GM12878 (cell line): ENCODE measurements around the gene ARL11. TPM values are rescaled to one million over a fixed set of nuclear protein-coding genes. Genes with fewer than 3 reads are reported as not detected.
"Not testable (repeated sequence)": the region's sequence is repeated elsewhere in the genome, so short reads cannot be mapped to it uniquely, and the experiment has no call there.

Experiments used
- ATAC-seq: fragments of 200-7000 bp; cut with Tn5 transposase; 3 replicates; pipeline ENCODE4 v1.9.1; 2020; ENCODE audit warnings: mild to moderate bottlenecking, moderate library complexity
- BruUV-seq: library from RNA; stranded (reverse); fragments of 400-500 nt; replicated peaks from 2 replicates; lab custom pipeline; 2021; lab: Mats Ljungman, UMichigan
- CTCF ChIA-PET: fragments of 300-600 bp; sonication (Branson Sonifier 250); formaldehyde crosslinking; extraction: SDS; loops from one replicate; lab custom pipeline; 2021; ENCODE audit warnings: inconsistent platforms; lab: Yijun Ruan, JAX
- POLR2A ChIA-PET: fragments of 350-600 bp; formaldehyde crosslinking; extraction: SDS; loops from one replicate; lab custom pipeline; 2021; ENCODE audit warnings: inconsistent platforms; lab: Charles Lee
- RAD21 ChIA-PET: fragments of 300-600 bp; sonication (Branson Sonifier 250); formaldehyde crosslinking; loops from one replicate; lab custom pipeline; 2023; ENCODE audit warnings: antibody characterized with exemption; ENCODE audit not compliant: unreplicated experiment; lab: Charles Lee
- SMC1A ChIA-PET: fragments of 300-600 bp; sonication (Branson Sonifier 250); formaldehyde crosslinking; loops from one replicate; lab custom pipeline; 2023; ENCODE audit not compliant: unreplicated experiment, uncharacterized antibody; lab: Charles Lee
- DNase-seq: peaks from one replicate; pipeline ENCODE4 v3.0.0-alpha.2; 2011; ENCODE audit warnings: low read depth, low spot score
- FAIRE-seq: peaks from 3 replicates; lab custom pipeline; 2011; peaks lifted over from hg19 to GRCh38; lab: Jason Lieb, UNC
- H2AFZ ChIP-seq: 2 replicates; pipeline ENCODE4 v1.6.0; 2011; ENCODE audit warnings: low read depth, low read length, control low read depth; ENCODE audit not compliant: control insufficient read depth
- H3K27ac ChIP-seq: 2 replicates; pipeline ENCODE4 v1.5.1; 2011; ENCODE audit warnings: control low read depth; ENCODE audit not compliant: control insufficient read depth, insufficient read depth
- H3K27me3 ChIP-seq, 2 experiments: replicated peaks in 1 of 2; 2 replicates each; pipeline versions ENCODE4 v1.6.0 to v1.6.1; 2011; ENCODE audit warnings: low read length in 1 of 2; ENCODE audit not compliant: control insufficient read depth in 2 of 2, insufficient read depth in 2 of 2
- H3K36me3 ChIP-seq, 2 experiments: 2 replicates each; pipeline ENCODE4 v1.5.1; 2011; ENCODE audit warnings: low read length in 1 of 2; ENCODE audit not compliant: control insufficient read depth in 2 of 2, insufficient read depth in 2 of 2
- H3K4me1 ChIP-seq: 2 replicates; pipeline ENCODE4 v1.6.1; 2011; ENCODE audit warnings: mild to moderate bottlenecking, low read length, moderate library complexity, mixed read lengths; ENCODE audit not compliant: control insufficient read depth, insufficient read depth
- H3K4me2 ChIP-seq: 2 replicates; pipeline ENCODE4 v1.6.0; 2011; ENCODE audit warnings: control low read depth; ENCODE audit not compliant: control insufficient read depth, insufficient read depth
- H3K4me3 ChIP-seq: fragments of 200-600 bp; sonication (generic); 2 replicates; pipeline ENCODE4 v1.5.1; 2016
- H3K79me2 ChIP-seq: 2 replicates; pipeline ENCODE4 v1.6.0; 2011; ENCODE audit warnings: low read length; ENCODE audit not compliant: control insufficient read depth, insufficient read depth
- H3K9ac ChIP-seq: 2 replicates; pipeline ENCODE4 v1.8.0; 2011; ENCODE audit warnings: low read length, control low read depth, mixed read lengths; ENCODE audit not compliant: control insufficient read depth, insufficient read depth
- H3K9me3 ChIP-seq: replicated peaks from 3 replicates; pipeline ENCODE4 v1.5.1; 2011; ENCODE audit warnings: mild to moderate bottlenecking, low read length; ENCODE audit not compliant: control insufficient read depth, insufficient read depth
- H4K20me1 ChIP-seq: 2 replicates; pipeline ENCODE4 v1.6.0; 2011; ENCODE audit not compliant: control insufficient read depth, insufficient read depth
- WGBS: methylation state at CpG from one replicate; pipeline ENCODE4 v1.1.6; 2016; ENCODE audit warnings: low lambda C conversion rate; ENCODE audit not compliant: insufficient replicate concordance, insufficient coverage; ENCODE audit errors: missing lambda C conversion rate; 5-methylcytosine and 5-hydroxymethylcytosine counted together
- in situ Hi-C: fragments of 300-500 bp; cut with MboI; formaldehyde crosslinking; loops from 9 replicates; pipeline ENCODE4 v1.14.3; 2018; ENCODE audit warnings: mixed read lengths
- intact Hi-C: fragments of 100-400 bp; cut with micrococcal nuclease; formaldehyde crosslinking; loops from one replicate; pipeline ENCODE4 v1.14.2; 2022; ENCODE audit not compliant: unreplicated experiment
- polyA plus RNA-seq, 11 experiments: library from polyadenylated mRNA; depleted of rRNA in 4 of 11; unstranded in 6 of 11; stranded (reverse) in 5 of 11; fragments of >200 nt; fragmentation: Nextera tagmentation in 4 of 11; fragmentation: Illumina TruSeq in 1 of 11; extraction: Ambion mirVana in 4 of 11; extraction: Trizol in 1 of 11; gene quantifications; 1 replicate in 1 of 11; 2 replicates in 10 of 11; pipeline versions ENCODE4 v1.2.1 to v1.2.3, GENCODE V29; 2011 to 2016; ENCODE audit warnings: inconsistent platforms in 2 of 11, missing spikeins in 2 of 11, low read depth in 1 of 11
- total RNA-seq, 4 experiments: library from RNA; depleted of rRNA in 3 of 4; stranded (reverse); fragments of >200 nt in 3 of 4; fragmentation: Illumina TruSeq in 1 of 4; extraction: Trizol in 1 of 4; gene quantifications; 2 replicates each; pipeline versions ENCODE4 v1.2.1 to v1.2.3, GENCODE V29; 2013 to 2021

Gene ARL11
- total and polyA plus RNA-seq, 10 of the 15 experiments (the other 5 are each of a cell fraction or from before 2014, with no cell fraction given): 2.0 to 7.2 (median 4.4) TPM

DNA sequence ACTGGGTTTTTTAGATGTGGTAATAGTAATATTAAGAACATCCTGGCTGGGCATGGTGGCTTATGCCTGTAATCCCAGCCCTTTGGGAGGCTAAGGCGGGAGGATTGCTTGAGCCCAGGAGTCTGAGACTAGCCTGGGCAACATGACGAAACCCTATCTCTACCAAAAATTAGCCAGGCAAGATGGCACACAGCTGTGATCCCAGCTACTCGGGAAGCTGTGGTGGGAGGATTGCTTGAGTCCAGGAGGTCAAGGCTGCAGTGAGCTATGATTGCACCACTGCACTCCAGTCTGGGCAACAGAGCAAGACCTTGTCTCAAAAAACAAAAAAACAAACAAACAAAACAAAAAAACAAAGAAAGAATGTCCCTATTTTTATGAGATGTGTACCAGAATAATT, 37.6 kb upstream of the ARL11 start:
- BruUV-seq, H3K4me2 ChIP-seq, RAD21 ChIA-PET, H3K27ac ChIP-seq, H3K9me3 ChIP-seq, H3K36me3 ChIP-seq, H3K27me3 ChIP-seq, H3K79me2 ChIP-seq, DNase-seq, FAIRE-seq, H3K4me3 ChIP-seq, H4K20me1 ChIP-seq, H3K9ac ChIP-seq, H2AFZ ChIP-seq, in situ Hi-C loops, H3K4me1 ChIP-seq, ATAC-seq, intact Hi-C loops: not testable (repeated sequence)
- ChIA-PET SMC1A (interaction anchor here (1.2 kb wide), 1 partner anchor 12 kb away, joined by 3 read pairs; no protein-coding TSS in a partner anchor), CTCF (interaction anchor here (0.6 to 1.1 kb wide), 2 partner anchors 11 to 16 kb away, joined by 3 to 4 read pairs; no protein-coding TSS in a partner anchor), POLR2A (interaction anchor here (0.7 kb wide), 2 partner anchors 219 to 296 kb away, joined by 3 to 4 read pairs; no protein-coding TSS in a partner anchor)
- 74% methylated on average over 3 of the region's 3 CpGs for WGBS

- ChIA-PET SMC1A (interaction anchor here (0.7 kb wide), 1 partner anchor 255 kb away, joined by 3 read pairs; no protein-coding TSS in a partner anchor), CTCF (interaction anchor here (0.6 kb wide), 2 partner anchors 151 to 850 kb away, joined by 3 read pairs; no protein-coding TSS in a partner anchor)
- FAIRE-seq: not testable (repeated sequence)
These were observed 34.4 kb upstream of the ARL11 start for GRCh38 chr13:49593876-49594275.

More at GRCh38 chr13:49593876-49594275, 34.4 kb upstream of the ARL11 start:
- H3K27ac ChIP-seq, H4K20me1 ChIP-seq, DNase-seq, H3K27me3 ChIP-seq, intact Hi-C loops, H3K36me3 ChIP-seq, RAD21 ChIA-PET, POLR2A ChIA-PET, H2AFZ ChIP-seq, H3K9ac ChIP-seq, ATAC-seq, H3K4me2 ChIP-seq, BruUV-seq, H3K9me3 ChIP-seq, in situ Hi-C loops, H3K4me1 ChIP-seq, H3K4me3 ChIP-seq, H3K79me2 ChIP-seq: not testable (repeated sequence)
- 80% methylated on average over 2 of the region's 4 CpGs for WGBS
